AG20443 (cell line): ENCODE measurements around the gene SHB.
A peak's percentile ranks its signal among the peaks of the same experiment; 100 is the strongest.

Experiments used
- DNase-seq: peaks from one replicate; pipeline ENCODE4 v3.0.0; 2012; ENCODE audit warnings: low spot score, mixed read lengths

SHB gene

GRCh38 chr9:37935096-37935495 is 133.9 kb downstream of the SHB start:
- no peak for DNase-seq

- DNase-seq: no peak
These were observed 137.4 kb downstream of the SHB start for GRCh38 chr9:37931592-37931991.

GRCh38 chr9:37929441-37929895 is 139.6 kb downstream of the SHB start:
- peak; percentile 49 for DNase-seq

GRCh38 chr9:37928552-37929430 is 140.2 kb downstream of the SHB start:
- no peak for DNase-seq

GRCh38 chr9:37927601-37928551 is 141.2 kb downstream of the SHB start:
- no peak for DNase-seq

GRCh38 chr9:37927132-37927531 is 141.9 kb downstream of the SHB start:
- no peak for DNase-seq

GRCh38 chr9:37926737-37927118 is 142.3 kb downstream of the SHB start:
- no peak for DNase-seq

GRCh38 chr9:37925786-37926736 is 143.0 kb downstream of the SHB start:
- peak; percentile 35 for DNase-seq

- no peak for DNase-seq
These were observed 144.0 kb downstream of the SHB start for GRCh38 chr9:37925006-37925405.

- no peak for DNase-seq
These were observed 144.5 kb downstream of the SHB start for GRCh38 chr9:37924538-37924937.

- DNase-seq: no peak
These were observed 145.1 kb downstream of the SHB start for GRCh38 chr9:37923796-37924427.

- no peak for DNase-seq
These were observed 145.8 kb downstream of the SHB start for GRCh38 chr9:37923118-37923795.

GRCh38 chr9:37922363-37923117 is 146.5 kb downstream of the SHB start:
- DNase-seq: no peak

- DNase-seq: no peak
These were observed 147.3 kb downstream of the SHB start for GRCh38 chr9:37921546-37922300.

- DNase-seq: no peak
These were observed 147.9 kb downstream of the SHB start for GRCh38 chr9:37921168-37921510.

GRCh38 chr9:37920471-37921167 is 148.4 kb downstream of the SHB start:
- no peak for DNase-seq

GRCh38 chr9:37919956-37920335 is 149.1 kb downstream of the SHB start:
- no peak for DNase-seq

- DNase-seq: no peak
These were observed 149.6 kb downstream of the SHB start for GRCh38 chr9:37919246-37919955.
